Hematopoietic multipotent progenitor cell treated with erythropoietin and hydrocortisone succinate and interleukin-3 and kit ligand, for 15 days (in vitro differentiated cells): Measurements from ENCODE around the gene HIBCH.
"Not testable (repeated sequence)": the region's sequence is repeated elsewhere in the genome, so short reads cannot be mapped to it uniquely, and the experiment has no call there.

Experiments
- DNase-seq: peaks from one replicate; pipeline ENCODE4 v3.0.0-alpha.2; 2015; ENCODE audit warnings: low spot score

HIBCH gene

GRCh38 chr2:190319555-190320498, at the start of gene HIBCH:
Gene HIBCH, minus strand, starts transcription at chr2:190319826. Its CDS starts 76 bp downstream, at chr2:190319750.
- peak; percentile 83 for DNase-seq

GRCh38 chr2:190367091-190367490, 47.5 kb upstream of the HIBCH start:
- no peak for DNase-seq

GRCh38 chr2:190366248-190366753, 46.7 kb upstream of the HIBCH start:
- no peak for DNase-seq

DNA sequence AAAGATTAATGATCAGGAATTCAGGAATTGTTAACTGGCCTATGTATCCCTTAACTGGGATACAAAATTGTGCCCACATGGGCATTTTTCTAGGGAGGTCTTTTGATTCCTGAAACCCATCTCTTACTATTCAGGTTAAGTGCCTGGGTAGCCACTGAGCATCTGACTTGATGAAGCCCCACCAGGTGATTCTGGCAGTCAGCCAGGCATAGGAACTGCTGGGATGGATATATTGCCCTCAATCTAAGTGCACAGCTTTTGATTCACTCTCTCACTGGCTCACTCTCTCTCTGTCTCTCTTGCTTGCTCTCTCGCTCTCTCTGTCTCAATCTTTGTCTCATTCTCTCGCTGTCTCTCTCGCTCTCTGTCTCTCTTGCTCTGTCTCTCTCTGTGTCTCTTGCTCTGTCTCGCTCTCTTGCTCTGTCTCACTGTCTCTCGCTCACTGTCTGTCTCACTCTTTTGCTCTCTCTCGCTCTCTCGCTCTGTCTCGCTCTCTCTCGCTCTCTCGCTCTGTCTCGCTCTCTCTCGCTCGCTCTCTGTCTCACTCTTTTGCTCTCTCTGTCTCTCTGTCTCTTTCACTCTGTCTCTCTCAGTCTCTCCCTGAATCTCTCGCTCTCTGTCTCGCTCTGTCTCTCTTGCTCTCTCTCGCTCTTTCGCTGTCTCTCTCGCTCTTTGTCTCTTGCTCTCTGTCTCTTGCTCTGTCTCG, 46.0 kb upstream of the HIBCH start:
- DNase-seq: no peak

GRCh38 chr2:190362894-190363293, 43.3 kb upstream of the HIBCH start:
- DNase-seq: no peak

- DNase-seq: no peak
These were observed 41.9 kb upstream of the HIBCH start for GRCh38 chr2:190361572-190361971.

DNA sequence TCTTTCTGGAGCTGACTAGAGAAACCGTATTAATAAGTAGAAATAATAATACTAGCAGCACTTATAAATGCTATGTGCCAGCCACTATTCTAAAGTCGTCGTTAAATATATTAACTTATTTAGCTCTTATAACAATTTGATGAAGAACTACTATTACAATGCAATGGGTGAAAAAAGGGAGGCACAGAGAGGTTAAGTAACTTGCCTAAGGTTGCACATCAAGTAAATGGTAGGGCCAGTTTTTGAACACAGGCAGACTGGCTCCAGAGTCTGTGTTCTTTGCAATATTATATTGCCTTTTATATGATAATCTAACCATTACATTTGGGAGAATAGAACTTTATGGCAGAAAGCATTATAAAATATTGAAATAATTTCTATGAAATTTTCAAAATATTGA, 41.3 kb upstream of the HIBCH start:
- no peak for DNase-seq

GRCh38 chr2:190360561-190360960, 40.9 kb upstream of the HIBCH start:
- no peak for DNase-seq

DNA sequence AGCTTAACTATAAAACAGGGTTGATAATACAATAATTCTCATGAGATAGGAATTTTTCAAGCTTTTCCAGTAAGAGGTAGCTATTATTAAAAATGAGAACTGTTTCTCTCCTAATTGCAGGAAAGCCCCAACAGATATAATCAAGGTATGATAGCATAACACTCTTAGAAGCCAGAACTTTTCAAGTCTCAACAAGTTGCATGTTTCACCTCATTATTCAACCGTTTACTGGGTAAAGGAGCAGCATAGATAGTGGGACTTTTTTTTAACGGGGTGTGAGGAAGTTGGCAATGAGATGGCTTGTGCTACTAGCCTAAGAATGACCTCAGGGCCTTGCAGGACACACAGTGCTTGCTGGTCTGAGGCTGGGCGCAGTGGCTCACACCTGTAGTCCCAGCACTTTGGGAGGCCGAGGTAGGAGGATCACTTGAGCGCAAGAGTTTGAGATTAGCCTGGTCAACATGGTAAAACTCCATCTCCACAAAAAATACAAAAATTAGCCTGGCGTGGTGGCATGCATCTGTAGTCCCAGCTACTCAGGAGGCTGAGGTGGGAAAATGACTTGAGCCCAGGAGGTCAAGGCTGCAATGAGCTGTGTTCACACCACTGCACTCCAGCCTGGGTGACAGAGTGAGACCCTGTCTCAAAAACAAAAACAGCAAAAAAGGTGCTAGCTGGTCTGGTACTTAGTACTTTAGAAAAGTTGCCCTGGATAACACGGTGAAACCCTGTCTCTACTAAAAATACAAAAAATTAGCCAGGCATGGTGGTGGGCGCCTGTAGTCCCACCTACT, 39.2 kb upstream of the HIBCH start:
- not testable (repeated sequence) for DNase-seq

- no peak for DNase-seq
These were observed 38.0 kb upstream of the HIBCH start for GRCh38 chr2:190357600-190357999.

DNA sequence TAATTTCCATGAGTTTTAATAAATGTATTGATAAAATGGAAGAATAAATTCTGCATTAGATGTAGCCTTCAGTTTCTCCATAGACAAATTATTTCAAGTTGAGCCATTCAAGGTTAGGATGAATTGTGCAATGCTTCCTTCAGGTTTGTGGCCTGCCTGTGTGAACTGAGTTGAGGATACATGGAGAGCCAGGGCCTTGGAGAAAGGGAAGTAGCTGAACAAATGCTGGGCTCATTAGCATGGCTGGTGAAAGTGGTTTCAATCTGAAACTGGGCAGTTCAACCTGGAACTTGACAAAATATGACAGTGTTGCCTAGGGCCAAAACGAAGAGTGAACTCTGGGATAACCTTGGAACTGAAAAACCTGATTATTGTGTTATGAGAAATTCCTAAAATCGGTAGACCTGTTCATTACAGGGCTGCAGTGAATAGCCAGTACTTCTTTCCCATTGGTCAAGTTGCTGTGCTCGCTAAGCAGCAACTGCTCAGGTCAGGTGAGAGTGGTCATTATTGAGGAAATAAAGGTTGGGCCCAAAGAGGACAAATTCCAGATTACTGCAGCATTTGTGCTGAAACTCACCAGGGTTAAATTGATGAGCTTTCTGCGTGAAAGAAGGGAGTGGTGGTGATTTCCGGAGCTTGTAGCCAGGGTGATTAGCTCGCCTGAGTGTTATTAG, 36.5 kb upstream of the HIBCH start:
- no peak for DNase-seq

DNA sequence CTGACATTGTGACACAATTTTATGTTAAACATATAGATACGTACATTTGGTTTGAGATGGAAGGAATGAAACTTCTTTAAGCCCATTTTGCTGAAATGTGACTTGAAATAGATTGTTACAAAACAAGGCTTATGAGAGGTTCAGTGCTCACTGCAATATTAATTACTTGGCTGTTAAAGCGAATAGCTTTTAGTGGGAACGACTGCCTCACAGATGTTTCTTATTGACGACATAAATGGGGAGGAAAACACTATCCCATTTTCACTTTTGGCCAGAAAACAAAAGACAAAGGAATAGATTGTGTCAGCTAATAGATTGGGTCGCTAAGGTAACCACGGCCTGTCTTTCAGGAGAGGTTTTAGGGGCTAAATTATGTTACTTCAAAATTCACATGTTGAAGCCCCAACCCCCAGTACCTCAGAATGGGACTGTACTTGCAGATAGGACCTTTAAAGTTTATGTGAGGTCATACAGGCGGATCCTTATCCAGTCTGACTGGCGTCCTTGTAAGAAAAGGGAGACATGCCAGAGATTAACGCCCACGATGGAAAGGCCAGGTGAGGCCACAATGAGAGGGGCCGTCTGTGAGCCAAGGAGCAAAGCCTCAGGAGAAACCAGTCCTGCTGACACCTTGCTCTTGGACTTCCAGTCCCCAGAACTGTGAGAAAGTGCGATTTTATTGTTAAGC, 34.5 kb upstream of the HIBCH start:
- no peak for DNase-seq

GRCh38 chr2:190353537-190353899, 33.9 kb upstream of the HIBCH start:
- no peak for DNase-seq

GRCh38 chr2:190352668-190353536, 33.3 kb upstream of the HIBCH start:
- DNase-seq: no peak

DNA sequence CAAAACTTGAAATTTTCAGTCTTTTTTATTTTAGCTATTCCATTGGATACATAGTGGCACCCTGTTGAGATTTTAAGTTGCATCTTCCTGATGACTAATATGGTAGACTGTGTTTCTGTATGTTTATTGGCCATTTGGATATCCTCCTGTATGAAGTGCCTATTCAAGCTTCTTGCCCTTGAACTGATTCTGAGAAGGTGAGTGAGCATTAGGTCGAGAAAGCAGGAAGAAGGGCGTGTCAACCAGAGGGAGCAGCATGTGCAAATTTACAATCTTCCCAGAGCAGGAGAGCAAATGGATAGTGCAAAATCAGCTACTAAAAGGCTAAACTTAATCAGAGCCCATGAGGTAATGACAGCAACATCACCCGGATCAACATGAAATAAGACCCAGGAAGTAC, 32.3 kb upstream of the HIBCH start:
- no peak for DNase-seq

DNA sequence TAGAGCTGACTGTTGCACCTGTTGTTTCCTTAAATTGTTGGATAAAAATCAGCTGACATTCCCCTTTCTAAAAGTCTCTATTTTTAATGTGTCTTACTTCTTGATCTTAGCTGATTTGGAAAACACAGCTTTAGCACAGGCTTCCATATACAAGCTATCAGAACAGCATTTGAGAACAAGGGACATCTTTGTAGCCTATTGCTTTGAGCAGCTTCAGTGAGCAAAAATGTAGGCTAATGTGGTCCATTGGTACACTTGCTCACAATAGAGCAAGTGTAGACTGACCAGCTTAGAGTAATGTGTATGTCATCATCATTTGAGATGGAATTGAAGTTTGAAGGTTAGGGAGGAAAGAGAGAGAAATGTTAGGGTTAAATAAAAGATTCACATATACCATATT, 30.7 kb upstream of the HIBCH start:
- DNase-seq: no peak

- no peak for DNase-seq
These were observed 24.7 kb upstream of the HIBCH start for GRCh38 chr2:190344276-190344827.

- DNase-seq: no peak
These were observed 24.1 kb upstream of the HIBCH start, which contains the start of gene INPP1 for GRCh38 chr2:190343536-190344275. Gene INPP1, plus strand, starts transcription at chr2:190343589. Its CDS starts 16,514 bp downstream, at chr2:190360103.

DNA sequence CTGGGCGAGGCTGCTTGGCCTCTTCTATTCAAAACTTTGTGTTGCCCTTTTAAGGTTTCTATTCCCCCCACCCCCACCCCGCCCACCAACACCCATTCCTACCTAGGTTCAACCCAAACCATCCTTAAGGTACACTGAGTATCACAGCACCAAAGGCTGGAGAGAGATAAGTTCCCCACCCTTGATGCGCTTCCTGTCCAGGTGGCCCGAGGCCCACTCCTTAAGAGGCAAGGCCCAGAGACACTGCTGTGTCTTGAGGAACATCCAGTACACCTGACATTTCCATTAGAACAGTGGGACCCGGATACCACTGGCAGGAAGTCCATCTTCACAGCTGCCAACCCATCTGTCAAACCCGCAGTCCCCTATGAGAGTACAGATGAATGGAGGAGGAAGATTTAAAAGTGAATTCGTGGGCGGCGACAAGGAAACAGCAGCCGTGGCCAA, 23.5 kb upstream of the HIBCH start:
- DNase-seq: no peak
